Stimulated activated CD4-positive, alpha-beta T cell treated with anti-CD3 and anti-CD28 coated beads, Interleukin-4, amount 100 ng/mL, for 1 hour (primary cell): ENCODE measurements around the gene CKMT2.

Experiments used
- DNase-seq: peaks from one replicate; pipeline ENCODE4 v3.0.0-alpha.2; 2020

Gene CKMT2

GRCh38 chr5:81233080-81233634, at the start of gene CKMT2:
CKMT2 (plus strand) TSS chr5:81233322; CDS start chr5:81251133, 17,811 bp downstream.
- peak; percentile 8 for DNase-seq

GRCh38 chr5:81183811-81184748, 49.0 kb upstream of the CKMT2 start:
- no peak for DNase-seq

GRCh38 chr5:81184749-81185110, 48.4 kb upstream of the CKMT2 start:
- no peak for DNase-seq

- no peak for DNase-seq
Measured at GRCh38 chr5:81187885-81188284, 45.2 kb upstream of the CKMT2 start.

GRCh38 chr5:81188962-81189361, 44.2 kb upstream of the CKMT2 start:
- no peak for DNase-seq

GRCh38 chr5:81189875-81190498, 43.1 kb upstream of the CKMT2 start:
- DNase-seq = no peak

GRCh38 chr5:81191726-81192372, 41.3 kb upstream of the CKMT2 start:
- DNase-seq = no peak

- no peak for DNase-seq
Measured at GRCh38 chr5:81192373-81192750, 40.8 kb upstream of the CKMT2 start.

- peak; percentile 85 for DNase-seq
Measured at GRCh38 chr5:81194633-81195334, 38.3 kb upstream of the CKMT2 start.

- no peak for DNase-seq
Measured at GRCh38 chr5:81195335-81195929, 37.7 kb upstream of the CKMT2 start.

GRCh38 chr5:81202655-81203054, 30.5 kb upstream of the CKMT2 start:
- DNase-seq = no peak

- DNase-seq = no peak
Measured at GRCh38 chr5:81203729-81204128, 29.4 kb upstream of the CKMT2 start.

GRCh38 chr5:81204205-81204604, 28.9 kb upstream of the CKMT2 start:
- no peak for DNase-seq

- no peak for DNase-seq
Measured at GRCh38 chr5:81205058-81205457, 28.1 kb upstream of the CKMT2 start.

- DNase-seq = no peak
Measured at GRCh38 chr5:81207009-81207408, 26.1 kb upstream of the CKMT2 start.

GRCh38 chr5:81208904-81209303, 24.2 kb upstream of the CKMT2 start:
- DNase-seq = no peak

GRCh38 chr5:81209386-81209785, 23.7 kb upstream of the CKMT2 start:
- no peak for DNase-seq

GRCh38 chr5:81209869-81210493, 23.1 kb upstream of the CKMT2 start:
- no peak for DNase-seq

GRCh38 chr5:81212211-81212751, 20.8 kb upstream of the CKMT2 start:
- no peak for DNase-seq

GRCh38 chr5:81213070-81213469, 20.1 kb upstream of the CKMT2 start:
- DNase-seq = no peak

GRCh38 chr5:81214848-81215247, 18.3 kb upstream of the CKMT2 start:
- no peak for DNase-seq

- DNase-seq = no peak
Measured at GRCh38 chr5:81216152-81216551, 17.0 kb upstream of the CKMT2 start.
